OCI-LY1 (cell line): Measurements from ENCODE around the gene GALNT13.
"Not testable (repeated sequence)": the region's sequence is repeated elsewhere in the genome, so short reads cannot be mapped to it uniquely, and the experiment has no call there.

Experiments used
- EZH2 ChIP-seq: fragments of 200-600 bp; sonication (generic), shearing (Covaris generic); IDR thresholded peaks from 2 replicates; pipeline ENCODE4 v1.8.0; 2017; ENCODE audit warnings: borderline replicate concordance, mixed run types, mild to moderate bottlenecking, antibody characterized with exemption, low read length, moderate library complexity, mixed read lengths
- TF ChIP-seq, protein P1 (sequence below): fragments of 200-600 bp; sonication (generic), shearing (Covaris generic); IDR thresholded peaks from 2 replicates; pipeline ENCODE4 v1.5.1; 2017; ENCODE audit warnings: mild to moderate bottlenecking, antibody characterized with exemption, low read length, moderate library complexity, mixed read lengths

DNA sequence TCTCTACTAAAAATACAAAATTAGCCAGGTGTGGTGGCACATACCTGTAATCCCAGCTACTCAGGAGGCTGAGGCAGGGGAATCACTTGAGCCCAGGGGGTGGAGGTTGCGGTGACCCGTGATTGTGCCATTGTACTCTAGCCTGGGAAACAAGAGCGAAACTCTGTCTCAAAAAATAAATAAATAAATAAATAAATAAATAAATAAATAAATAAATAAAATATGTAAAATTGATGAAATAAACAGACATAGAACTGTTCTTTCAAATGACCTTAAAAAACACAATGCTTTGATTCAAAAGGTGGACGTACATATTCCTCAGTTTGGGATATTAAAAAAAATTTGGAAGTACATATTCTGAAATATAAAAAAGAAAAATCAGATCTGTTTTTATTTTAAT is 599.8 kb downstream of the GALNT13 start:
- TF ChIP-seq, protein P1, sequence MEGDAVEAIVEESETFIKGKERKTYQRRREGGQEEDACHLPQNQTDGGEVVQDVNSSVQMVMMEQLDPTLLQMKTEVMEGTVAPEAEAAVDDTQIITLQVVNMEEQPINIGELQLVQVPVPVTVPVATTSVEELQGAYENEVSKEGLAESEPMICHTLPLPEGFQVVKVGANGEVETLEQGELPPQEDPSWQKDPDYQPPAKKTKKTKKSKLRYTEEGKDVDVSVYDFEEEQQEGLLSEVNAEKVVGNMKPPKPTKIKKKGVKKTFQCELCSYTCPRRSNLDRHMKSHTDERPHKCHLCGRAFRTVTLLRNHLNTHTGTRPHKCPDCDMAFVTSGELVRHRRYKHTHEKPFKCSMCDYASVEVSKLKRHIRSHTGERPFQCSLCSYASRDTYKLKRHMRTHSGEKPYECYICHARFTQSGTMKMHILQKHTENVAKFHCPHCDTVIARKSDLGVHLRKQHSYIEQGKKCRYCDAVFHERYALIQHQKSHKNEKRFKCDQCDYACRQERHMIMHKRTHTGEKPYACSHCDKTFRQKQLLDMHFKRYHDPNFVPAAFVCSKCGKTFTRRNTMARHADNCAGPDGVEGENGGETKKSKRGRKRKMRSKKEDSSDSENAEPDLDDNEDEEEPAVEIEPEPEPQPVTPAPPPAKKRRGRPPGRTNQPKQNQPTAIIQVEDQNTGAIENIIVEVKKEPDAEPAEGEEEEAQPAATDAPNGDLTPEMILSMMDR = not testable (repeated sequence)
- TF ChIP-seq EZH2 = not testable (repeated sequence)
